GM12874 (cell line): ENCODE measurements around the gene ITGB3.

Experiments
- TF ChIP-seq, protein P1 (sequence below): IDR thresholded peaks from 2 replicates; pipeline ENCODE4 v1.5.1; 2011; ENCODE audit warnings: low read depth, mild to moderate bottlenecking, control low read depth, low read length, moderate library complexity; ENCODE audit not compliant: insufficient read depth

ITGB3 gene

GRCh38 chr17:47300718-47301117 is 47.1 kb downstream of the ITGB3 start:
- TF ChIP-seq, protein P1, sequence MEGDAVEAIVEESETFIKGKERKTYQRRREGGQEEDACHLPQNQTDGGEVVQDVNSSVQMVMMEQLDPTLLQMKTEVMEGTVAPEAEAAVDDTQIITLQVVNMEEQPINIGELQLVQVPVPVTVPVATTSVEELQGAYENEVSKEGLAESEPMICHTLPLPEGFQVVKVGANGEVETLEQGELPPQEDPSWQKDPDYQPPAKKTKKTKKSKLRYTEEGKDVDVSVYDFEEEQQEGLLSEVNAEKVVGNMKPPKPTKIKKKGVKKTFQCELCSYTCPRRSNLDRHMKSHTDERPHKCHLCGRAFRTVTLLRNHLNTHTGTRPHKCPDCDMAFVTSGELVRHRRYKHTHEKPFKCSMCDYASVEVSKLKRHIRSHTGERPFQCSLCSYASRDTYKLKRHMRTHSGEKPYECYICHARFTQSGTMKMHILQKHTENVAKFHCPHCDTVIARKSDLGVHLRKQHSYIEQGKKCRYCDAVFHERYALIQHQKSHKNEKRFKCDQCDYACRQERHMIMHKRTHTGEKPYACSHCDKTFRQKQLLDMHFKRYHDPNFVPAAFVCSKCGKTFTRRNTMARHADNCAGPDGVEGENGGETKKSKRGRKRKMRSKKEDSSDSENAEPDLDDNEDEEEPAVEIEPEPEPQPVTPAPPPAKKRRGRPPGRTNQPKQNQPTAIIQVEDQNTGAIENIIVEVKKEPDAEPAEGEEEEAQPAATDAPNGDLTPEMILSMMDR: no peak

DNA sequence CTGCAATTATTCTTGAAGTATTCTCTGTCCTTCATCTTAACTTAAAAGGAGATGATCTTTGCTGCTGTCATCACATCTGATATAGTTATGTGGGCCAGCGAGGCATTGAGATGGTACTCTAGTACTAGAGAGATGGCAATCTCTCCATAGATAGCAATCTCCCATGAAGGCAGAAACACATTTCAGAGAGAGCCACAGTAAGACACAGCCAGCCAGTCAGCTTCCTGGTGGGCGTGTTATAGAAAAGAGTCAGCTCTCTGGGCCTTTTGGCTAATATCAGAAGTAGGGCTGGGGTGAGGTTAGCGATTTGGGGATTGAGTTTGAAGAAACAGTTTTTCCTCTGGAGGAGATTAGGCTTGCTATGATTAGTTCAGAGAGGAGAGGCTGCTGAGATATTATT is 47.5 kb downstream of the ITGB3 start:
- TF ChIP-seq, protein P1: no peak

DNA sequence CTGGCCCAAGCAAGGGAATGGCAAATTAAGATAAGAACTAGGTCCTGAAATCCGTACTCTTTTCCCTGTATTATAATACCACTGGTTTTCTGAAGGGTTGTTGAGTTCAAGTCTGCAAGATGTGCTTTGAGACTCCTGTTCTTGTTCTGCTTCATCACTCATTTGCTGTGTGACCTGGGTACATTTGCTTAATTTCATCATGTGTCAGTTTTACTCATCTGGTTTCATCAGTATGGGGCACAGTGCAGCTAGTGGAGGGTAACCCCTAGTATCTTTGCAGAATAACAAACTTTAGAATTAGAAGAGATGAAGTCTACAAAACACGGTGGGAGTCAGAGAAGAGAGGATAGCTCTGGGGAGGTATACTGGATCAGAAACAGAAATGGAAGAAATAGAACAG is 48.2 kb downstream of the ITGB3 start:
- TF ChIP-seq, protein P1: no peak

DNA sequence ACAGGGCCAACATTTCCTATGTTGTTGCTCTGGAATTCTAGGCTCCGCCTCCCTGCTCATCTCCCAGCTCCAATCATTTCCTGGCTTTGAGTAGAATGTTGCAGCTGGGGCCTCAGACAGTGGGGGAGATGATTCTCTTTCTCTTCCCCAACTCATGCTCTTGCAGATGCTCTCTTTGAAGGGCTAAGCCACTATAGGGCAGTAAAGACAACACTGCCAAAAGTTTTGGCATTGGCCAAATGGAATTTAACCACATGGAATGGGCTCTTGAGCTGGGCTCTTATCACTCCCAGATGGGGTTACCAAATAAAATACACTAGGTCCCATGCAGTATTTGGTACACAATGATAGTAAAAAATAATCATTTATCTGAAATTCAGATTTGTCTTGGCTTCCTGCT is 50.6 kb downstream of the ITGB3 start:
- TF ChIP-seq, protein P1: no peak

DNA sequence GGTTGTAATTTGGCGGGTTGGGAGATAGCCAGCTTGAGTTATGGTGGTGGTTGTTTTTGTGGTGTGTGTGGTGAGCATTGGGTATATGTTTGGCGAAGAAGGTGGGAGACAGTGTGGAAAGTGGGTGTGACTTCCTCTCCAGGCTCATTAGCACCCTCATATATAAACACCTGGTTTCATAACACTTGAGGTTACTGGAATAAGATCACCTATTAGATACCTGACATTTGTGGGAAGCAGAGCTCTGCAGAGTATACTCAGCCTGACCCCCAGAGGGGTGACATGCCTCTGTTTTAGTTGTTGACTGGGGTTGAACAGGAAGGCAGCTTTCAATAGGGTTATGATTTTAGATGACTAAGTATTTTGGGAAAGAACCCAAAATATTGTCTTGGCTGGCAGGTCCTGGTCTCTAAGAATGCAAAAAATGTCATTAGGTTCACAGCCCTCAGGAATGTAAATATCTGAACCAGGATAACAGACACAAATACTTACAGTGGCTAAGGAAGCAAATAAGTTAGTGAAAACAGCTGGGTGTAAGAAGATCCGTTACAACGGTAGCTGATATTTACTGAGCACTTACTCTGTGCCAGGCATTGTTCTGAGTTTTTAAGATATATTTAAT is 51.8 kb downstream of the ITGB3 start:
- TF ChIP-seq, protein P1: no peak

DNA sequence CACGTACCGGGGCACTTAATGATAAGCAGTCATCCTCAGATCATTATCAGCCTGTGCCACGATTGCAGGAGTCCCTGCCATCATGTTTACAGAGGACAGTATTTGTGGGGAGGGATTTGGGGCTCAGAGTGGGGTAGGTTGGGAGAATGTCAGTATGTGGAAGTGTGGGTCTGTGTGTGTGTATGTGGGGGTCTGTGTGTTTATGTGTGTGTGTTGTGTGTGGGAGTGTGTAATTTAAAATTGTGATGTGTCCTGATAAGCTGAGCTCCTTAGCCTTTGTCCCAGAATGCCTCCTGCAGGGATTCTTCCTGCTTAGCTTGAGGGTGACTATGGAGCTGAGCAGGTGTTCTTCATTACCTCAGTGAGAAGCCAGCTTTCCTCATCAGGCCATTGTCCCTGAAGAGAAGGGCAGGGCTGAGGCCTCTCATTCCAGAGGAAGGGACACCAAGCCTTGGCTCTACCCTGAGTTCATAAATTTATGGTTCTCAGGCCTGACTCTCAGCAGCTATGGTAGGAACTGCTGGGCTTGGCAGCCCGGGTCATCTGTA is 56.6 kb downstream of the ITGB3 start:
- TF ChIP-seq, protein P1: no peak

DNA sequence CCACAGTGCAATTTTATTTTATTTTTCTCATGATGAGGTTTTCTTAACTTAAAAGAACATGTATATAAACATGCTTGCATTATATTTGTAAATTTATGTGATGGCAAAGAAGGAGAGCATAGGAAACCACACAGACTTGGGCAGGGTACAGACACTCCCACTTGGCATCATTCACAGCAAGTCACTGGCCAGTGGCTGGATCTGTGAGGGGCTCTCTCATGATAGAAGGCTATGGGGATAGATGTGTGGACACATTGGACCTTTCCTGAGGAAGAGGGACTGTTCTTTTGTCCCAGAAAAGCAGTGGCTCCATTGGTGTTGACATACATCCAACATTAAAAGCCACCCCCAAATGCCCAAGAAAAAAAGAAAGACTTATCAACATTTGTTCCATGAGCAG is 57.8 kb downstream of the ITGB3 start:
- TF ChIP-seq, protein P1: no peak
